ENCODE data around the gene MAML2.

GRCh38 chr11:96331699-96332116 is 11.3 kb downstream of the MAML2 start:
- TF ChIP-seq CTCF (IDR thresholded peaks at IDR 0.05): no peak
- no peak for TF ChIP-seq SIN3A (IDR thresholded peaks at IDR 0.05; ENCODE audit: borderline replicate concordance, insufficient read depth, low read depth, low read length)
- no peak for TF ChIP-seq POLR2AphosphoS5 (IDR thresholded peaks at IDR 0.05; ENCODE audit: low read depth, low read length)

All from Panc1 (cell line).